K562 (cell line): ENCODE measurements around the gene TOM1. TPM values are rescaled to one million over a fixed set of nuclear protein-coding genes. Genes with fewer than 3 reads are reported as not detected.

Source experiments
- BHLHE40 ChIP-seq: IDR thresholded peaks from 2 replicates; pipeline ENCODE4 v1.6.1; 2011; ENCODE audit warnings: low read length, improper control_type of control experiment
- CREB3 ChIP-seq: fragments of 450-650 bp; conservative IDR thresholded peaks from 2 replicates; pipeline ENCODE4 v1.6.1; 2016; ENCODE audit warnings: missing genetic modification characterization, low read depth, mild to moderate bottlenecking, missing compliant biosample characterization, moderate library complexity
- CXXC5 ChIP-seq: fragments of 250-450 bp; sonication (Bioruptor Pico); IDR thresholded peaks from 2 replicates; pipeline ENCODE4 v1.8.0; 2022; ENCODE audit warnings: inconsistent platforms, mild to moderate bottlenecking, moderate library complexity
- ELF2 ChIP-seq: fragments of 250-450 bp; sonication (Bioruptor Pico); IDR thresholded peaks from 2 replicates; pipeline ENCODE4 v1.5.0; 2021; ENCODE audit warnings: mild to moderate bottlenecking
- HDAC1 ChIP-seq, 2 experiments: fragments of 450-650 bp; IDR thresholded peaks; 2 replicates each; pipeline ENCODE4 v1.6.1; 2016 to 2017; ENCODE audit warnings: inconsistent platforms in 1 of 2, mild to moderate bottlenecking in 1 of 2, moderate library complexity in 1 of 2
- PBX2 ChIP-seq, 2 experiments: IDR thresholded peaks in 1 of 2; conservative IDR thresholded peaks in 1 of 2; 2 replicates each; pipeline ENCODE4 v1.6.1; 2016; ENCODE audit warnings: low read depth in 2 of 2, mild to moderate bottlenecking in 1 of 2, missing compliant biosample characterization in 1 of 2, missing genetic modification characterization in 1 of 2, moderate library complexity in 1 of 2
- SRSF3 ChIP-seq: fragments of 200-400 bp; formaldehyde crosslinking; IDR thresholded peaks from 2 replicates; pipeline ENCODE4 v1.6.1; 2016; ENCODE audit warnings: mild to moderate bottlenecking, low read length, moderate library complexity; ENCODE audit not compliant: insufficient read depth
- TAL1 ChIP-seq: fragments of 450-650 bp; IDR thresholded peaks from 2 replicates; pipeline ENCODE4 v1.6.1; 2016; ENCODE audit warnings: mild to moderate bottlenecking
- ZNF431 ChIP-seq: sonication (generic); formaldehyde crosslinking; IDR thresholded peaks from 2 replicates; pipeline ENCODE4 v1.8.0; 2022; ENCODE audit warnings: mild to moderate bottlenecking, missing genetic modification reagents
- ZNF696 ChIP-seq: fragments of 250-450 bp; sonication (Bioruptor Pico); conservative IDR thresholded peaks from 2 replicates; pipeline ENCODE4 v1.4.0; 2020; ENCODE audit warnings: mild to moderate bottlenecking, moderate library complexity
- polyA plus RNA-seq, 8 experiments: library from polyadenylated mRNA; depleted of rRNA in 4 of 8; stranded (reverse) in 5 of 8; unstranded in 3 of 8; fragments of >200 nt; fragmentation: Nextera tagmentation in 2 of 8; fragmentation: Illumina TruSeq in 1 of 8; extraction: Ambion mirVana in 2 of 8; extraction: Trizol in 1 of 8; gene quantifications; 2 replicates each; pipeline versions ENCODE4 v1.2.1 to v1.2.3, GENCODE V29; 2011 to 2014; ENCODE audit warnings: inconsistent platforms in 1 of 8, missing spikeins in 1 of 8
- total RNA-seq, 7 experiments: library from RNA; depleted of rRNA in 6 of 7; stranded (reverse); fragments of >200 nt in 6 of 7; fragmentation: Illumina TruSeq in 2 of 7; extraction: Trizol in 2 of 7; gene quantifications; 2 replicates each; pipeline versions ENCODE4 v1.2.1 to v1.2.3, GENCODE V29; 2011 to 2021; ENCODE audit warnings: low replicate concordance in 1 of 7

Gene TOM1
- total and polyA plus RNA-seq, 9 of the 15 experiments (the other 6 are each of a cell fraction or from before 2014, with no cell fraction given): 0.64 to 20.6 (median 12.0) TPM

GRCh38 chr22:35324762-35325161 lies 25.1 kb downstream of the TOM1 start (continued):
- TF ChIP-seq PBX2 (CRISPR knock-in tag; IDR thresholded peaks at IDR 0.05; ENCODE audit: low read depth) (no peak), PBX2 (tag; conservative IDR thresholded peaks at IDR 0.05; ENCODE audit: low read depth) (no peak), TAL1 (no peak), CREB3 (tag) (no peak), ZNF696 (no peak), ZNF431 (CRISPR knock-in tag) (no peak), CXXC5 (CRISPR knock-in tag) (no peak), SRSF3 (no peak), HDAC1 (IDR thresholded peaks at IDR 0.05) (no peak), ELF2 (CRISPR knock-in tag) (no peak), BHLHE40 (no peak)
